NCI-H2196 treated with DMSO at 0.1 percent for 48 hours (cell line): ENCODE measurements around the gene ATXN1.
"Not testable (repeated sequence)": the region's sequence is repeated elsewhere in the genome, so short reads cannot be mapped to it uniquely, and the experiment has no call there.

ENCODE experiments used
- DNase-seq: peaks from one replicate; lab custom pipeline; 2025; ENCODE audit not compliant: unreplicated experiment; lab: John Stamatoyannopoulos, UW

ATXN1 gene

DNA sequence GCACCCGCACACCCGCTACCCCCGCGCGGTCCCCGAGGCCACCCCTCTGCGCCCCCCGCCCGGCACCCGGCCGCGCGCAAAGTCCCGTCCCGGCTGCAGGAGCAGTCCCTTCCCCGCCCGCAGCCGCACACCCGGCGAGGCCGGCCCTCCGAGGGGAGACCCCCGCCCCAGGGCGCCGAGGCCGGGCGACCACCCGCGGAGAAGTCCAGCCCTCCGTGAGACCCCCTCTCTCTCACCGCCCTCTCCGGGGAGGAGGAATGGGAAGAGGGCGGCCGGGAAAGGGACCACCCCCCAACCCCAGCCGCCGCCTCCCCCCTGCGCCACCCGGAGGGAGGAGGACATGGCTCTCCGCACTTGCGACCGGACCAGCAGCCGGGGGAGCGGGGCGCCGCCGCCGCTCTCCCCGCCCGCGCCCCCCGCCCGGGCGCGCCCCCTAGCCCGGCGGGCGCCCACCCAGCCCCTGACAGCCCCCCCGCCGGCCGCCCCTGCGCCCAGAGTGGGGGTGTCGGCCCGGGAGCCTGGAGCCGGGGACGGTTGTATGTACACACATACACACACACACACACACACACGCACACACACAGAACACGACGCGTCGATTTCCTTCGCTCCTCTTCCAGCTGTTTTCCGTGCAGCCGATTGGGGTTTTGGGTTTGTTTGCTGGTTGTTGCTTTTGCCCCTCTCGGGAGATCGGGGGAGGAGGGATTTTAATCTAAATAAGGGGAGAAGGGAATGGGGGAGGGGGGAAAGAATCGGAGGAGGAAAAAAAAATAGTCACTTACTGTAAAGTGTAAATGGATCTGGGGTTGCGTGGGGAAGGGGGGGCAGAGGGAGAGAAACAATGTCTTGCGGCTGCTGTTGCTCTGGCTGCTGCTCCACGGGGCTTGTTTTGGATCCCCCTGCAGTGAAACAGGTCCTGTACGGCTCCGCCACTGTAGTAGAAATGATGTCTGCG is at the start of gene ATXN1:
Gene ATXN1 (minus strand): TSS at position 945 of the 955 bp plus-strand sequence.
- DNase-seq = no peak

DNA sequence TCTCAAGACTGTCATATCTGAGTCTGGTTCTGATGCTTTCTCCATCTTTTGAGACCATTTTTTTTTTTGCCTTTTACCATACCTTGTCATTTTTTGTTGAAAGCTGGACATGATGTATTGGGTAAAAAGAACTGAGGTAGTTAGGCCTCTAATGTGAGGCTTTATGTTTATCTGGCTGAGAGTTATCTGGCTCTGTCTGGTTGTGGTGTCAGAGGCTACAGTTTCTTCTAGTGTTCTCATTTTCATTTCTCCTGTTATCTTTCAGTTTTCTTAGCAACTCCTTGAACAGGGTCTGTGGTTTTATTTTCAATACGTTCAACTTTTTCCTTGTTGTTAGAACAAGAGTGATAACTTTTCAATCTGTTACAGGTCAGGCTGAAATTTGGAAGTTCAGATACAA is 49.2 kb upstream of the ATXN1 start:
- DNase-seq = no peak

DNA sequence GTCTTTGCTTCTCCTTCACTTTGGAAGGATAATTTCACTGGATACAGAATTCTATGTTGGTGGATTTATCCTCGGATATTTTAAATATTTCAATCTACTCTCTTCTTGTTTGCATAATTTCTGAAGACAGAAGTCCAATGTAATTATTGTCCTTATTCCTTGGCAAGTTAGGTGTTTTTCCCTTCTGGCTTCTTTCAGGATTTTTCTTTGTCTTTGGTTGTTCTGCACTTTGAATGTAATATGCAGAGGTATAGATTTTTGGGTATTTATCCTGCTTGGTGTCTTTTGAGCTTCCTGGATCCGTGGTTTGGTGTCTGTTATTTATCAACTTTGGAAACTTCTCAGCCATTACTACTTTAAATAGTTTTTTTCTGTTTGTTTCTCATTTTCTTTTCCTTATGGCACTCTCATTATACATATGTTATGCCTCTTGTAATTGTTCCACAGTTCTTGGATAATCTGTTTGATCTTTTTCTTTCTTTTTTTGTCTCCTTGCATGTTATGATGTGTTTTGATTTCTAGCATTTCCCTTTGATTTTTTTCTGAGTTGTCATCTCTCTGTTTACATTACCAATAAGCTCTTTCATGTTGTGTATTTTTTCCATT is 48.6 kb upstream of the ATXN1 start:
- no peak for DNase-seq

DNA sequence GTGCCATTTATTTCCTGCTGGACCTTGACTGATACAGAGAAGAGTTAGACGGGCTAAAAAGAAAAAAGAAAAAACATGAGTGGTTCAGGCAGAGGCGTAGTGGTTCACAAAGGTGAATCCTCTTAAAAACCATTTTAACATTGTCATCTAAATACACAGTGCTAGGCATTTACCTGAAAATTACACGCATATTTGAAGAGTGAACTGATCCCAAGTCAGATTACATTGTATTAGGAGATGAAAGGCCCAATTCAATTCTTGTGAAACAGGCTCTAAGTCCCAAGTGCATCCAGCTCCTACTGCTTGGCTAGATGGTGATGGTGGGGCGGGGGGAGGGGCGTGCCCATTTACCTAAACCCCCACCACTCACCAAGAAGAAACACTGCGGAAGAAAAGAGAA is 46.7 kb upstream of the ATXN1 start:
- DNase-seq = no peak

GRCh38 chr6:16806363-16806762 is 45.1 kb upstream of the ATXN1 start:
- DNase-seq = no peak

DNA sequence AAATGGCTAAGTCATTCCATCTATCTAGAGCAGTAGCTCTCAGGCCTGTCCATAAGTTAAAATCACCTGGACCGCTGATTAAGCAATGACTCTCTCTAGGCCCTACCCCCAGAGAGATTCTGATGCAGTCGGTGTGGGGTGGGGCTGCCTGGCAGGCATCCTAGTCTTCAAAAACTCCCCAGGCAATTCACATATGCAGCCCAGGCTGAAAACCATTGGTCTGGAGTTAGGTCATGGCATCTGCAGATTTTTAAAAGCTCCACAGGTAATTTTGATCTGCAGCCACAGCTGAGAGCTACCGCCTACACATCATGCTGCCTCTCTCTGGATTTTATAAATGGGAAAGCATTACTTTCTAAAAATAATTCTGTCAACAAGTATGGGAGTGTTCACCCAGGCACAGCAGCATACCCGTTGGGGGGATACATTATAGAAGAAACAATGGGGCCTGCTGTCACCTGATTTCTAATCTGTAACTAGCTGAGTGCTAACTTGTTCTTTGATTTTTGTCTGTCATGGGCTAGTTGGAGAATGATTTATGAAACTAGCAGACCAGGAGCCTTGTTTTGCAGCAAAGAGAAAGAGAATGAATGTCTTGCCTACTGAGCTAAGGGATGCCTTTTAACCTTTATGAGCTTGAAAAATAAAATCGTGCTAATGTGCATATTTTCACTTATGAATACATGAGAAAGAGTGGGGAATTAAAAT is 44.1 kb upstream of the ATXN1 start:
- DNase-seq = no peak

GRCh38 chr6:16804546-16805242 is 43.4 kb upstream of the ATXN1 start:
- DNase-seq = no peak

DNA sequence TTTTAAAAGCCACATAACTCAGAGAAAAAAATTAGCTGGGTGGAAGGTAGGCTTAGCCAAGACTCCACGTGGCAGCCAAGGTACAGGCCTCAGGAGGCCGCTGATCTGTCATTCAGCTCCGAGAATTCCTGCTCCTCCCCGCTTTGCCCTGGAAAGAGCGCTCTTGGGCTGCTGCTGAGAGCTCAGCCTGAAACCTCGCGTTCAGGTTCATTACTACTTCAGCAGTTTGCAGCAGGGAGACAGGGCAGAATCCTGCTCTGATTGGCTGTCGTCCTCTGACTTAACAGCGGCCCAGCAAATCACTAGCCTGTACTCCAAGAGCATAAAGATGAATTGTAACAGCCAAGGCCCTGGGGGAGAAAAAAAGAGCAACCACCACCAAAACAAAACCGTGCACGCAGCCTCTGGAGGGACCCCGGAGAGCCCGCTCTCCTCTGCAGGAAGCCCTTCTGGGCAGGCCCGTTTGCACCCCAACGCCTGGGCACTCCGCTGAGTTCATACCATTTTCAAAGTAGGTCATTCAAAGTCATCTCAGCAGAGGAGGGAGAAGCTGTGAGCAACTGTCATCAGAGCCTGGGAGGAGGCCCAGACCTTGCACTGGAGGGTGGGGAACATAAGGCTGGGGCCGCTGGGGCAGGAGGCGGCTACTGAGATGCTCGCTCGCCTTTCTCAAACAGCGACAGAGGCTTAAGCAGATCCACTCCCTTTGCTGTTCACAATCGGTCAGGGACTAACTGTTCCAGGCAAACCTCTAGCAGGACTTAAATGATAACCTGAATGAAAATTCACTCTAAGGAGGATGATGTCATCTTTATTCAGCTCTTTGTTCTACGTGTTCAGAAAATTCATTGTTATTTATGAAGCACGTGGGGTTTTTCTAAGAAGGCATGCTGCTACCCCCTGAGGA is 42.3 kb upstream of the ATXN1 start:
- DNase-seq = no peak

DNA sequence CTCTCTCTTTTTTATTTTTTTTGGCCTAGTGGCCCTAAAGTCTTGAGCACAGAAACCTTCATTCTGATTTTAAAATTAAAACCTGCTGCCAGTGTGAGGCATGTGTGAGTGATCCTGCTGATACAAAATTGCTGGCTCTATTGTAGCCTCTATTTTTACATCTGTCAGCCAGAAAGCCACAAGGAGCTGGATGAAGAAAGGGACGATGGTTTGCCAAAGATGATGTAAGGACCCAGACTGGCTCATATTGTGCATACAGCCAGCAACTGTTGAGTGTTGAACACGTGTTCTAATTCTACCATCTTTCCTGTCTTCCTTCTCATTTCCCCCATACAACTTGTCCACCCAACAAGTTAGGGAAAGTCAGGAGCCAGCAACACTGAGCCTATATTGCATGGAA is 40.8 kb upstream of the ATXN1 start:
- no peak for DNase-seq

DNA sequence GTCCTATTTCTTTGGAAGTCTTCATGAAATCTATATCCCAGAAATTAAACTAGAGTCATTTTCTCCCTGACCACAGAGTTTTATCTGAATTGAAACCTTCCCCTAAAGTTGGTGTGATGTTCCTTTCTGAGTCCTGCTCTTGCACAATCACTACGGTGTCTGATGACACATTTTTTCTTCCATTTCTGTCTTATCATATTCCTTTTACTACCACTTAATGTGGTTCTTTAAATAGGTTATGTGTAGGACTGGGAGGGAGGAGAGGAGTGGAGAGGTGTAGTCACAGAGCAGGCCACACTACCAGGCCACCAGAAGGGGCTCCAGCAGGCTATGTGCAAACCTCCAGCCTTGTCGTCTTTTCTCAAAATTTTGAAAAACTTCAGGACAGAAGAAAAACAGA is 39.7 kb upstream of the ATXN1 start:
- DNase-seq = no peak

- no peak for DNase-seq
Observed at GRCh38 chr6:16800341-16800740, 39.1 kb upstream of the ATXN1 start.

DNA sequence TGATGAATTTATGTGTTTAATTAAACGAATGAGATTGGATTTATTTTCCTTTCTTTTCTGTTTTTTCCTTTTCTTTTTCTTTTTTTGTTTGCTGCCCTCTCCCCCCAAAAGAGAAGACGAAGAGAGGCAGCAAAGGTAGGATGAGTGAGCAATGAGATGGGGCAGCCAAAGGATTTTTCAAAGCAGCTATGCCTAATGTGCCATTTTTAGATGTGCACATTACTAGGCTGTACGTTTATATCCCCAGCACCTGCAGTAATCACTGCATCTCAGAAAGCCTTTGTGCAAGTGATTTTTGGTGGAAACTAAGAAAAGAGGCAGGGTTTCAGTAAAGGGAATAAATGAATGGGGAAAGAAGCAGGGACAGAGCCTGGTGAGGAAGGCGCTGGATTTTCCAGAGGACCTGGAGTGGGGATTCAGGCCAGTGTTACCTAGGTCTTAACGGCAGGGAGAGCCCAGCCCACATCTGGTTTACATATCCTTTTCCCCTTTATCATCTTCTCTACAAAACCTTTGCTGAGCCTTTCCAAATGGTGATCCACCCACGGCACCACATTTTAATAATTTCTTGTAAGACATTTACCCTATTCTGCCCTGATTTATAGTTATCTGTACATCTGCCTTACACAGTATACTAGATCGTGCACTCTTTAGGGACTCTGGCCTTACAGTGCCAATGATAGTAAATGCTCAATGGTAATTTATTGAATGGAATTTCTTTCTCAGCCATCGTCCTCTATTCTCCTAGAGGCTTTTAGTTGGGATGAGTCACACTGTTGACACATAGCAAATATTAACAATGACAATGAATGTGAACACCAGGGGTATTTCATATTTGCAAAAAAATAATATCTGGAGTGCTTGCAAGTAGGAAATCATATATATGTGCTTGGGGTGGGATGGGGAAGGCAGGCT is 38.3 kb upstream of the ATXN1 start:
- DNase-seq = no peak

DNA sequence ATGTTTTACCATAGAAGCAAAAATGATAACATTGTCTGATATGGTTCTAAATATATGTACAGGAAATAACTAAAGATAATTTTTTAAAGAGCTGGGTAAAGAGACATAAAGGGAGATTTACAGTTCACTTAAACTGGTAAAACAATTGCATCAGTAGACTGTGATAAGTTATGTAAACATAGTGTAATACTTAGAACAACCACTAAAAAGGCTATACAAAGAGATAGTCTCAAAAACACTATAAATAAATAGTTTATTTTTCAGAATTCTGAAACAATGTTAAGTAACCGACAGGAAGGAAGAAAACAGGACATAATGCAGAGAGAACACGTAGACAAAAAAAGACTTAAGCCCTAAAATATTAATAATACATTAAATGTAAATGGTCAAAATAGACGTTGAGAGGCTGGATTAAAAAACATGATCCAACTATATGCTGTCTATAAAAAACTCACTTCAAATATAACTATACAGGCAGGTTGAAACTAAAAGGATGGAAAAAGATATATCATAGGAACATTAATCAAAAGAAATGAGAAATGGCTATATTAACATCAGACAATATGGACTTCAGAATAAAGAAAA is 32.7 kb upstream of the ATXN1 start:
- no peak for DNase-seq

DNA sequence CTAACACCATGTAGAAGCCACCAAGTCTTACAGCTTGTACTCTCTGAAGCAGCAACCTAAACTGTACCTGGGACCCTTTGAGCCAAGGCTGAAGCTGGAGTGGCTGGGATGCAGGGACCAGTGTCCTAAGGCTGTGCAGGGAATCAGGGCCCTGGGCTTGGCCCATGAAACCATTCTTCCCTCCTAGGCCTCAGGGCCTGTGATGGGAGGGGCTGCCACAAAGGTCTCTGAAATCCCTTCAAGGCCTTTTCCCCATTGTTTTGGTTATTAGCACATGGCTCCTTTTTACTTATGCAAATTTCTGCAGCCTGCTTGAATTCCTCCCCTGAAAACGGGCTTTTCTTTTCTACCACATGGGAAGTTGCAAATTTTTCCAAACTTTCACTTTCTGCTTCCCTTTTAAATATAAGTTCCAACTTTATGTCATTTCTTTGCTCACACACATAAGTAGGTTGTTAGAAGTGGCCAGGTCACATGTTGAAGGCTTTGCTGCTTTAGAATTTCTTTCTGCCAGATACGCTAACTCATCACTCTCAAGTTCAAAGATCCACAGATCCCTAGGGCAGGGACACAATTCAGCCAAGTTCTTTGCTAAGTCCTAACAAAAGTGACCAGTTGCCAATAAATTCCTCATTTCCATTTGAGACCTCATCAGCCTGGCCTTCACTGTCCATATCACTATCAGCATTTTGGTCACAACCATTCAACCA is 28.2 kb upstream of the ATXN1 start:
- DNase-seq = no peak

DNA sequence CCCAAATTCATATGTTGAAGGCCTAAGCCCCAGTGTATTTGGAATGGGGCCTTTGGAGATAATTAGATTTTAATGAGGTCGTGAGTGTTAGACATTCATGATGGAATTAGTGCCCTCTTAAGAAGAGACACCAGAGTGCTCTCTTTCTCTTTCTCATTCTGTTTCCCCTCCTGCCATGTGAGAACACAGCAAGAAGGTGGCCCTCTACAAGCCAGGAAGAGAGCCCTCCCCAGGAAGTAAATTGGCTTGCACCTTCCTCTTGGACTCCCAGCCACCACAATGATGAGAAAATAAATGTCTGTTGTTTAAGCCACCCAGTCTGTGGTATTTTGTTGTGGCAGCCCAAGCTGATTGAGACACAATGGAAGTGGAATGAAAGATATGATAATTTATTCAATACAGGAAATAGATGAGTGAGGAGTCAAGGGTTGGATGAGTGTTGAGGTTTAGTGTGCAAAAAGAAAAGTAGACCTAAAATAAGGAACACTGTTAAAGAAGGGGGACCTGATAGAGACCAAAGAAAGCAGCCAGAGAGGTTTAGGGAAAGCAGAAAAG is 25.9 kb upstream of the ATXN1 start:
- DNase-seq = no peak

- no peak for DNase-seq
Observed at GRCh38 chr6:16785496-16785895, 24.2 kb upstream of the ATXN1 start.

GRCh38 chr6:16784957-16785356 is 23.7 kb upstream of the ATXN1 start:
- DNase-seq = not testable (repeated sequence)
